GM12878 (cell line): ENCODE measurements around the gene ZNF621. TPM values are rescaled to one million over a fixed set of nuclear protein-coding genes. Genes with fewer than 3 reads are reported as not detected.

Experiments used
- BCL3 ChIP-seq: IDR thresholded peaks from 2 replicates; pipeline ENCODE4 v1.6.1; 2011; ENCODE audit warnings: borderline replicate concordance, low read depth, mild to moderate bottlenecking, moderate library complexity, low read length; ENCODE audit not compliant: insufficient read depth, poor library complexity, severe bottlenecking
- CTCF ChIP-seq, 3 experiments: IDR thresholded peaks in 2 of 3; conservative IDR thresholded peaks in 1 of 3; 2 replicates each; pipeline ENCODE4 v1.5.1; 2011; ENCODE audit warnings: low read depth in 3 of 3, low read length in 3 of 3, mild to moderate bottlenecking in 3 of 3, control low read depth in 2 of 3, moderate library complexity in 2 of 3, inconsistent platforms in 1 of 3, mixed read lengths in 1 of 3; ENCODE audit not compliant: control insufficient read depth in 2 of 3, insufficient read depth in 1 of 3; ENCODE audit errors: extremely low read depth in 1 of 3
- STAT3 ChIP-seq: IDR thresholded peaks from 2 replicates; pipeline ENCODE4 v1.6.1; 2011; ENCODE audit warnings: low read depth, low read length, improper control_type of control experiment
- TCF3 ChIP-seq: IDR thresholded peaks from 2 replicates; pipeline ENCODE4 v1.6.1; 2012; ENCODE audit warnings: low read depth, mild to moderate bottlenecking, low read length, borderline replicate concordance; ENCODE audit not compliant: insufficient read depth
- ZNF687 ChIP-seq: fragments of 450-650 bp; IDR thresholded peaks from 2 replicates; pipeline ENCODE4 v1.6.1; 2017; ENCODE audit warnings: mild to moderate bottlenecking, moderate library complexity
- polyA plus RNA-seq, 11 experiments: library from polyadenylated mRNA; depleted of rRNA in 4 of 11; unstranded in 6 of 11; stranded (reverse) in 5 of 11; fragments of >200 nt; fragmentation: Nextera tagmentation in 4 of 11; fragmentation: Illumina TruSeq in 1 of 11; extraction: Ambion mirVana in 4 of 11; extraction: Trizol in 1 of 11; gene quantifications; 1 replicate in 1 of 11; 2 replicates in 10 of 11; pipeline versions ENCODE4 v1.2.1 to v1.2.3, GENCODE V29; 2011 to 2016; ENCODE audit warnings: inconsistent platforms in 2 of 11, missing spikeins in 2 of 11, low read depth in 1 of 11
- total RNA-seq, 4 experiments: library from RNA; depleted of rRNA in 3 of 4; stranded (reverse); fragments of >200 nt in 3 of 4; fragmentation: Illumina TruSeq in 1 of 4; extraction: Trizol in 1 of 4; gene quantifications; 2 replicates each; pipeline versions ENCODE4 v1.2.1 to v1.2.3, GENCODE V29; 2013 to 2021

Gene ZNF621
- total and polyA plus RNA-seq, 10 of the 15 experiments (the other 5 are each of a cell fraction or from before 2014, with no cell fraction given), result 2.9 to 26.3 (median 11.9) TPM

GRCh38 chr3:40534283-40534682 is 9.5 kb downstream of the ZNF621 start (continued):
- no peak for TF ChIP-seq BCL3
- no peak for TF ChIP-seq TCF3
- no peak for TF ChIP-seq ZNF687
- no peak for TF ChIP-seq STAT3
- TF ChIP-seq CTCF (IDR thresholded peaks at IDR 0.05 in 2 of 3, conservative IDR thresholded peaks at IDR 0.05 in 1 of 3; ENCODE audit: control insufficient read depth in 2 of 3, extremely low read depth in 1 of 3, insufficient read depth in 1 of 3, low read depth in 3 of 3, low read length in 3 of 3), result no peak
